Mucosa of descending colon (tissue), 3 donors: Measurements from ENCODE around the gene PUM1. TPM values are rescaled to one million over a fixed set of nuclear protein-coding genes. Genes with fewer than 3 reads are reported as not detected.

Source experiments
- ATAC-seq: fragments of 200-7000 bp; cut with Tn5 transposase; one replicate; pipeline ENCODE4 v1.9.1; 2020; ENCODE audit warnings: mild to moderate bottlenecking, moderate library complexity
- DNase-seq, 3 donors: peaks; one replicate each; pipeline ENCODE4 v3.0.0-alpha.2; 2020
- H3K36me3 ChIP-seq: fragments of 200-600 bp; one replicate; pipeline ENCODE4 v1.8.0; 2021; ENCODE audit warnings: low read depth, mild to moderate bottlenecking
- H3K4me1 ChIP-seq: fragments of 200-600 bp; one replicate; pipeline ENCODE4 v1.8.0; 2021; ENCODE audit warnings: low read depth, mild to moderate bottlenecking
- H3K4me3 ChIP-seq: fragments of 200-600 bp; one replicate; pipeline ENCODE4 v1.8.0; 2021; ENCODE audit warnings: mild to moderate bottlenecking
- H3K9me3 ChIP-seq: fragments of 200-600 bp; one replicate; pipeline ENCODE4 v1.8.0; 2021; ENCODE audit warnings: mild to moderate bottlenecking
- CTCF ChIP-seq: fragments of 200-600 bp; IDR thresholded peaks from one replicate; pipeline ENCODE4 v1.8.0; 2022; ENCODE audit warnings: antibody characterized with exemption, mild to moderate bottlenecking
- intact Hi-C, 2 donors: fragments of 100-400 bp; cut with DNase I in 1 of 2; cut with micrococcal nuclease in 1 of 2; formaldehyde crosslinking; loops; one replicate each; pipeline versions ENCODE4 v1.11.0 to v1.11.1; 2022; cut with DNase I, micrococcal nuclease
- total RNA-seq, 3 donors: library from RNA; stranded (reverse); fragmentation: NEBNext Ultra II Directional in 2 of 3; extraction: Animal tissue kit (Norgen Biotek cat#: 25700) in 2 of 3; gene quantifications; one replicate each; pipeline versions ENCODE4 v1.2.1 to v1.2.4, GENCODE V29; 2021 to 2023
- donor health status: DM: no; HTN: no; CAD: no; lungs with moderate emphysema.
- donor health status: DM: no; HTN: no; CAD: no.
- donor health status: DM: no; HTN: yes; CAD: no.

The PUM1 gene
- total RNA-seq, 3 donors from 2014 or later, result 116 to 135 (median 127) TPM

GRCh38 chr1:30911059-30911954 lies 154.2 kb downstream of the PUM1 start:
- peaks cover 11% of the 10 kb centered on the region for H3K4me1 ChIP-seq
- H3K4me3 ChIP-seq, result no peak overlapping the region
- DNase-seq (peak; percentile 86 to 97 (median 90)), ATAC-seq (peak; percentile 81)
- peak; percentile 47 for TF ChIP-seq CTCF
- intact Hi-C loops, result loop anchor here (5.0 kb wide), 2 partner anchors 109 to 129 kb away; no protein-coding TSS in a partner anchor
- H3K9me3 ChIP-seq, result no peaks in the 10 kb centered on the region
- H3K36me3 ChIP-seq, result no peaks in the 10 kb centered on the region

- H3K4me1 ChIP-seq, result peaks cover 11% of the 10 kb centered on the region
- intact Hi-C loops, result loop anchor here (5.0 kb wide), 2 partner anchors 107 to 127 kb away; no protein-coding TSS in a partner anchor
- peak; percentile 13 for ATAC-seq
Measured at GRCh38 chr1:30909365-30910068, 156.0 kb downstream of the PUM1 start.

GRCh38 chr1:30908696-30909364 lies 156.7 kb downstream of the PUM1 start, which contains the start of gene SDC3:
SDC3 (minus strand) TSS chr1:30908758; CDS start chr1:30908586, 172 bp downstream.
- TF ChIP-seq CTCF, result no peak
- intact Hi-C loops, result no loop called here

More at GRCh38 chr1:30909365-30910068, 156.0 kb downstream of the PUM1 start:
- Histone ChIP-seq H3K9me3 (no peaks in the 10 kb centered on the region), H3K36me3 (no peaks in the 10 kb centered on the region), H3K4me3 (no peak overlapping the region)
- no peak for TF ChIP-seq CTCF
- DNase-seq, result no peak

GRCh38 chr1:30908316-30908695 lies 157.2 kb downstream of the PUM1 start:
- DNase-seq (no peak), ATAC-seq (no peak)
- intact Hi-C loops, result no loop called here
- Histone ChIP-seq H3K4me3 (peak overlapping the region; percentile 9), H3K36me3 (no peaks in the 10 kb centered on the region), H3K4me1 (peaks cover 11% of the 10 kb centered on the region), H3K9me3 (no peaks in the 10 kb centered on the region)
- TF ChIP-seq CTCF, result no peak

More at GRCh38 chr1:30908696-30909364, 156.7 kb downstream of the PUM1 start, which contains the start of gene SDC3:
- ATAC-seq (peak; percentile 74), DNase-seq (peak in 1 of 3 donors; percentile 58)
- Histone ChIP-seq H3K4me3 (peak within 1 kb of the TSS; percentile 9), H3K9me3 (no peaks in the 10 kb centered on the region), H3K36me3 (no peaks in the 10 kb centered on the region), H3K4me1 (peaks cover 11% of the 10 kb centered on the region)
